ENCODE data around the gene GPC4. TPM values are rescaled to one million over a fixed set of nuclear protein-coding genes. Genes with fewer than 3 reads are reported as not detected.

GPC4 gene
- total and polyA plus RNA-seq, 11 donors: 1.6 to 9.0 (median 5.7) TPM

DNA sequence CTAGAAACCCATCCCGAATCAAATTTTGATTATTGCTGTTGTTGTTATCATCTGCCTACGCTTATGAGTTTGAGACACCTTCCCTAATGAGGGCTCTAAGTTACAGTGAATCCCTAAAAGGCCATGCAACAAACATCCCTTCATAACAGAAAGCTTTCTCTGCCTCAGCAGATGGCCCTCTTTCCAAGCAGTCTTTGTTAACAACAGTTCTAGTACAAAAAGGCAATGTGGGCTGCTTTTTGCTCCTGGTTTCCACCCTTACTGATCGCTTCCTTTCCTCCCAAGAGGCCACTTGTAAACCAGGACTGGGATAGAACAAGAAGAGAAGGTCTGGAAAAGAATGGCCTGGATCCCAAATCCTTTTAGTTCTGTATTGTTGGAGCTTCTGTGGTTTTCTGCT, 24.2 kb downstream of the GPC4 start:
- Histone ChIP-seq H3K9me3 (no peaks in the 10 kb centered on the region), H3K27me3 (peaks cover 0 to 19% (median 0%) of the 10 kb centered on the region in 9 donors), H3K4me1 (no peaks in the 10 kb centered on the region), H3K27ac (no peak overlapping the region), H3K4me3 (no peak overlapping the region), H3K36me3 (no peaks in the 10 kb centered on the region)
- ATAC-seq: no peak
- DNase-seq: no peak
- intact Hi-C loops (cut with DNase I): no loop called here
- 72 to 82% (median 74%) methylated on average over 3 of the region's 3 CpGs for WGBS, 4 donors
- TF ChIP-seq CTCF (IDR thresholded peaks at IDR 0.05) (no peak), POLR2A (IDR thresholded peaks at IDR 0.05) (no peak)

GRCh38 chrX:133390676-133391075, 24.6 kb downstream of the GPC4 start:
- intact Hi-C loops (cut with DNase I): no loop called here
- ATAC-seq: no peak
- no peaks in the 10 kb centered on the region for H3K36me3 ChIP-seq

GRCh38 chrX:133389975-133390374, 25.3 kb downstream of the GPC4 start:
- intact Hi-C loops (cut with DNase I): no loop called here
- TF ChIP-seq POLR2A (IDR thresholded peaks at IDR 0.05) (no peak), CTCF (IDR thresholded peaks at IDR 0.05) (no peak)
- H3K27ac ChIP-seq: no peak overlapping the region
- ATAC-seq (no peak), DNase-seq (no peak)
- H3K4me1 ChIP-seq: no peaks in the 10 kb centered on the region
- H3K4me3 ChIP-seq: no peak overlapping the region
- WGBS, 4 donors: 82 to 93% (median 88%) methylated on average over 6 of the region's 6 CpGs
- H3K27me3 ChIP-seq: peaks cover 0 to 26% (median 0%) of the 10 kb centered on the region in 9 donors
- H3K9me3 ChIP-seq: no peaks in the 10 kb centered on the region
- no peaks in the 10 kb centered on the region for H3K36me3 ChIP-seq

More at GRCh38 chrX:133390676-133391075, 24.6 kb downstream of the GPC4 start:
- Histone ChIP-seq H3K4me1 (no peaks in the 10 kb centered on the region), H3K27ac (no peak overlapping the region), H3K4me3 (no peak overlapping the region), H3K9me3 (no peaks in the 10 kb centered on the region), H3K27me3 (peaks cover 0 to 19% (median 0%) of the 10 kb centered on the region in 9 donors)
- DNase-seq: no peak
- 53 to 73% (median 64%) methylated on average over 5 of the region's 5 CpGs for WGBS, 4 donors
- TF ChIP-seq POLR2A (IDR thresholded peaks at IDR 0.05): no peak

- ATAC-seq (no peak), DNase-seq (no peak)
- Histone ChIP-seq H3K27me3 (peaks cover 0 to 23% (median 0%) of the 10 kb centered on the region in 9 donors), H3K4me3 (no peak overlapping the region), H3K27ac (no peak overlapping the region), H3K9me3 (no peaks in the 10 kb centered on the region), H3K4me1 (no peaks in the 10 kb centered on the region), H3K36me3 (no peaks in the 10 kb centered on the region)
- TF ChIP-seq POLR2A (IDR thresholded peaks at IDR 0.05): no peak
- TF ChIP-seq CTCF (IDR thresholded peaks at IDR 0.05): no peak
- intact Hi-C loops (cut with DNase I): no loop called here
- 68 to 86% (median 77%) methylated on average over 6 of the region's 6 CpGs for WGBS, 4 donors
Measured at GRCh38 chrX:133384454-133384853, 30.8 kb downstream of the GPC4 start.
